Measurements from ENCODE around the gene TMEM266.

DNA sequence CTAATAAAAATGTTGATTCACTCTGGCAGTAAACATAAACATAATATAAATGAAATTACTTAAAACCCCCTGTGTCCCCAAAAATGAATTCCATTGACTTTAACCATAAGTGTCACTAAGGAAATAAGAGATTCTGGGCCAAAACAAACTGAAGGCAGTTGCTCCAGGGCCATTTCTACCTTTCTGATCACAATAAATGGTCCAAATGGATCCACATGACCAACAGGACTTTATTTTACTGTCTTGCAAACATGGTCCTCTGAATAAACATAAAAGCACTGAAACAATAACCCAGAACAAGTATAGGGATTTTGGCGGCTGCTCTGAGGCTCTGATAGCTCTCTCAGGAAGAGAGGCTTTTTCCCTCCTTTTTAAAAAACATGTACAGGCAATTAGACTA lies 174.1 kb downstream of the TMEM266 start:
- TF ChIP-seq, protein P1, sequence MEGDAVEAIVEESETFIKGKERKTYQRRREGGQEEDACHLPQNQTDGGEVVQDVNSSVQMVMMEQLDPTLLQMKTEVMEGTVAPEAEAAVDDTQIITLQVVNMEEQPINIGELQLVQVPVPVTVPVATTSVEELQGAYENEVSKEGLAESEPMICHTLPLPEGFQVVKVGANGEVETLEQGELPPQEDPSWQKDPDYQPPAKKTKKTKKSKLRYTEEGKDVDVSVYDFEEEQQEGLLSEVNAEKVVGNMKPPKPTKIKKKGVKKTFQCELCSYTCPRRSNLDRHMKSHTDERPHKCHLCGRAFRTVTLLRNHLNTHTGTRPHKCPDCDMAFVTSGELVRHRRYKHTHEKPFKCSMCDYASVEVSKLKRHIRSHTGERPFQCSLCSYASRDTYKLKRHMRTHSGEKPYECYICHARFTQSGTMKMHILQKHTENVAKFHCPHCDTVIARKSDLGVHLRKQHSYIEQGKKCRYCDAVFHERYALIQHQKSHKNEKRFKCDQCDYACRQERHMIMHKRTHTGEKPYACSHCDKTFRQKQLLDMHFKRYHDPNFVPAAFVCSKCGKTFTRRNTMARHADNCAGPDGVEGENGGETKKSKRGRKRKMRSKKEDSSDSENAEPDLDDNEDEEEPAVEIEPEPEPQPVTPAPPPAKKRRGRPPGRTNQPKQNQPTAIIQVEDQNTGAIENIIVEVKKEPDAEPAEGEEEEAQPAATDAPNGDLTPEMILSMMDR (IDR thresholded peaks at IDR 0.05 in 8 of 11, conservative IDR thresholded peaks at IDR 0.05 in 3 of 11), result no peak
- no peak for TF ChIP-seq POLR2AphosphoS5 (IDR thresholded peaks at IDR 0.05)

Measured in spleen (tissue), 7 donors.